Measurements from ENCODE around the gene ZFYVE9. TPM values are rescaled to one million over a fixed set of nuclear protein-coding genes. Genes with fewer than 3 reads are reported as not detected.

The ZFYVE9 gene
- total and polyA plus RNA-seq, 2 of the 4 experiments (the other 2 are of a cell fraction): 8.3 to 28.7 TPM

DNA sequence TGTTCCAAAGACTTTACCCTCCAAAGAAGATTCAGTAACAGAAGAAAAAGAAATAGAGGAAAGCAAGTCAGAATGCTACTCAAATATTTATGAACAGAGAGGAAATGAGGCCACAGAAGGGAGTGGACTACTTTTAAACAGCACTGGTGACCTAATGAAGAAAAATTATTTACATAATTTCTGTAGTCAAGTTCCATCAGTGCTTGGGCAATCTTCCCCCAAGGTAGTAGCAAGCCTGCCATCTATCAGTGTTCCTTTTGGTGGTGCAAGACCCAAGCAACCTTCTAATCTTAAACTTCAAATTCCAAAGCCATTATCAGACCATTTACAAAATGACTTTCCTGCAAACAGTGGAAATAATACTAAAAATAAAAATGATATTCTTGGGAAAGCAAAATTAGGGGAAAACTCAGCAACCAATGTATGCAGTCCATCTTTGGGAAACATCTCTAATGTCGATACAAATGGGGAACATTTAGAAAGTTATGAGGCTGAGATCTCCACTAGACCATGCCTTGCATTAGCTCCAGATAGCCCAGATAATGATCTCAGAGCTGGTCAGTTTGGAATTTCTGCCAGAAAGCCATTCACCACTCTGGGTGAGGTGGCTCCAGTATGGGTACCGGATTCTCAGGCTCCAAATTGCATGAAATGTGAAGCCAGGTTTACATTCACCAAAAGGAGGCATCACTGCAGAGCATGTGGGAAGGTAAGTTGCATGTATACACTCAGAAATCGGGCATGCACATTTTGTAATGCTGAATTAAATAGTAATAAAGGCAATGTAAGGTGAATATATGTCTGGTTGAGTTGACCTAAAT lies 97.2 kb downstream of the ZFYVE9 start:
- peak overlapping the region; percentile 64; the same call in 1 of the 2 replicates for H3K18ac ChIP-seq (ENCODE audit: low read depth, low read length)
- peak overlapping the region; percentile 22 for H3K14ac ChIP-seq (replicated peaks; ENCODE audit: low read depth, low read length)
- no peak overlapping the region; the same call in 1 of the 2 replicates for H3K56ac ChIP-seq (ENCODE audit: extremely low read depth, insufficient read depth, low read length)
- no peak overlapping the region for H2BK15ac ChIP-seq (ENCODE audit: low read depth, low read length)
- in situ Hi-C loops (cut with MboI; ENCODE audit: low sequenced_read_pairs) (no loop called here), intact Hi-C loops (cut with micrococcal nuclease) (loop anchor here (2.0 to 5.0 kb wide), 2 partner anchors 43 to 44 kb away; no protein-coding TSS in a partner anchor), dilution Hi-C loops (cut with HindIII; ENCODE audit: low sequenced_read_pairs, unreplicated experiment) (no loop called here)
- peak overlapping the region; percentile 84; the same call in 1 of the 2 replicates for H3K4me2 ChIP-seq (ENCODE audit: low read depth, low read length)
- H4K91ac ChIP-seq (ENCODE audit: insufficient read depth, low read depth, low read length): no peak overlapping the region
- H3K4ac ChIP-seq (ENCODE audit: low read depth, low read length): peak overlapping the region; percentile 3; the same call in 1 of the 2 replicates
- DNase-seq (peak; percentile 61), ATAC-seq (ENCODE audit: low read depth) (peak; percentile 66)
- no peak overlapping the region for H2BK120ac ChIP-seq (ENCODE audit: low read depth, low read length)
- H3K27me3 ChIP-seq (ENCODE audit: control insufficient read depth, insufficient read depth, low read length): no peaks in the 10 kb centered on the region
- peak overlapping the region; percentile 60 for H2AK9ac ChIP-seq (replicated peaks; ENCODE audit: low read depth, low read length, poor library complexity)
- TF ChIP-seq CHD1 (IDR thresholded peaks at IDR 0.05; ENCODE audit: low read depth, low read length): no peak
- peak; percentile 73 for TF ChIP-seq CEBPB (IDR thresholded peaks at IDR 0.05; ENCODE audit: low read depth, low read length)
- TF ChIP-seq MAZ (IDR thresholded peaks at IDR 0.05; ENCODE audit: borderline replicate concordance, low read depth, low read length): no peak
- TF ChIP-seq FOS (IDR thresholded peaks at IDR 0.05; ENCODE audit: low read depth, low read length): no peak
- no peak for TF ChIP-seq RCOR1 (IDR thresholded peaks at IDR 0.05; ENCODE audit: insufficient replicate concordance, low read length)
- no peak for TF ChIP-seq MXI1 (IDR thresholded peaks at IDR 0.05; ENCODE audit: borderline replicate concordance, low read depth, low read length)
- TF ChIP-seq SMC3 (IDR thresholded peaks at IDR 0.05; ENCODE audit: low read depth, low read length): no peak
- TF ChIP-seq, protein P1, sequence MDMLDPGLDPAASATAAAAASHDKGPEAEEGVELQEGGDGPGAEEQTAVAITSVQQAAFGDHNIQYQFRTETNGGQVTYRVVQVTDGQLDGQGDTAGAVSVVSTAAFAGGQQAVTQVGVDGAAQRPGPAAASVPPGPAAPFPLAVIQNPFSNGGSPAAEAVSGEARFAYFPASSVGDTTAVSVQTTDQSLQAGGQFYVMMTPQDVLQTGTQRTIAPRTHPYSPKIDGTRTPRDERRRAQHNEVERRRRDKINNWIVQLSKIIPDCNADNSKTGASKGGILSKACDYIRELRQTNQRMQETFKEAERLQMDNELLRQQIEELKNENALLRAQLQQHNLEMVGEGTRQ (IDR thresholded peaks at IDR 0.05; ENCODE audit: low read depth, low read length): no peak
- H3K23ac ChIP-seq (ENCODE audit: low read depth, low read length): no peak overlapping the region; the same call in 1 of the 2 replicates
- ChIA-PET POLR2A (ENCODE audit: unreplicated experiment) (no interaction called here), CTCF (no interaction called here)
- peaks cover 4% of the 10 kb centered on the region; the same call in 1 of the 2 replicates for H3K9me1 ChIP-seq (ENCODE audit: insufficient read depth, low read length)
- no peaks in the 10 kb centered on the region for H3K9me3 ChIP-seq (ENCODE audit: control insufficient read depth, insufficient read depth, low read length)
- peak overlapping the region; percentile 5; the same call in 1 of the 2 replicates for H2AK5ac ChIP-seq (ENCODE audit: low read depth, low read length)
- H3K27ac ChIP-seq (ENCODE audit: insufficient read depth, low read length): no peak overlapping the region; the same call in 1 of the 2 replicates
- H3K4me3 ChIP-seq (ENCODE audit: insufficient read depth, low read depth, low read length): no peak overlapping the region
- peaks cover 9% of the 10 kb centered on the region; the same call in 1 of the 2 replicates for H4K20me1 ChIP-seq (ENCODE audit: insufficient read depth, low read length)
- H2BK20ac ChIP-seq (ENCODE audit: low read depth, low read length): no peak overlapping the region
- no TSS peak for BruUV-seq (replicated peaks)
- no peaks in the 10 kb centered on the region for H3K36me3 ChIP-seq (ENCODE audit: control insufficient read depth, insufficient read depth, low read length)
- H3K4me1 ChIP-seq (ENCODE audit: control insufficient read depth, insufficient read depth, low read length): peaks cover 12% of the 10 kb centered on the region
- H3K79me1 ChIP-seq (ENCODE audit: low read depth in 1 of 2, low read length in 2 of 2): peaks cover 13 to 15% of the 10 kb centered on the region in 2 experiments
- no peak overlapping the region; the same call in 1 of the 2 replicates for H4K5ac ChIP-seq (ENCODE audit: low read depth, low read length)
- 100% methylated on average over 1 of the region's 3 CpGs; no CpG with 5 or more reads in 1 of the 2 experiments for WGBS, 2 experiments (ENCODE audit: extremely low coverage in 2 of 2, insufficient read length in 1 of 2)
- no peak overlapping the region for H2AFZ ChIP-seq (replicated peaks; ENCODE audit: low read length, poor library complexity)
- H3K9ac ChIP-seq (ENCODE audit: low read depth, low read length): no peak overlapping the region
- peak overlapping the region in 1 of 2 experiments; percentile 17; a peak in 1 of 4 replicates for H4K8ac ChIP-seq (ENCODE audit: low read depth in 2 of 2, low read length in 2 of 2)
- peak overlapping the region; percentile 75 for H2BK5ac ChIP-seq (ENCODE audit: low read depth, low read length, poor library complexity, severe bottlenecking)

Data from IMR-90 (cell line).